HG03575 (cell line): ENCODE measurements around the gene CD72.
A peak's percentile ranks its signal among the peaks of the same experiment; 100 is the strongest.
"Not testable (repeated sequence)": the region's sequence is repeated elsewhere in the genome, so short reads cannot be mapped to it uniquely, and the experiment has no call there.

Source experiments
- ATAC-seq: cut with Tn5 transposase; IDR thresholded peaks from one replicate; pipeline ENCODE4 v1.9.1; 2021; ENCODE audit not compliant: unreplicated experiment, insufficient number of reproducible peaks, low FRiP score; ENCODE audit errors: extremely low read depth

The CD72 gene

GRCh38 chr9:35628389-35628991 lies 10.3 kb upstream of the CD72 start:
- no peak for ATAC-seq

GRCh38 chr9:35627575-35627974 lies 9.4 kb upstream of the CD72 start:
- ATAC-seq: no peak

- ATAC-seq: peak; percentile 35
These were observed 1.6 kb upstream of the CD72 start for GRCh38 chr9:35619800-35620158.

- ATAC-seq: peak; percentile 32
These were observed 914 bp upstream of the CD72 start for GRCh38 chr9:35618854-35619799.

GRCh38 chr9:35617548-35617947 lies 665 bp downstream of the CD72 start:
- ATAC-seq: no peak

GRCh38 chr9:35616681-35617459 lies 1.3 kb downstream of the CD72 start:
- ATAC-seq: no peak

GRCh38 chr9:35615981-35616680 lies 2.1 kb downstream of the CD72 start:
- no peak for ATAC-seq

- ATAC-seq: no peak
These were observed 5.4 kb downstream of the CD72 start for GRCh38 chr9:35612843-35613242.

GRCh38 chr9:35612066-35612465 lies 6.1 kb downstream of the CD72 start:
- not testable (repeated sequence) for ATAC-seq

GRCh38 chr9:35611230-35611797 lies 6.9 kb downstream of the CD72 start:
- no peak for ATAC-seq

GRCh38 chr9:35609820-35610163 lies 8.4 kb downstream of the CD72 start:
- no peak for ATAC-seq

GRCh38 chr9:35609001-35609819 lies 9.0 kb downstream of the CD72 start:
- no peak for ATAC-seq

- ATAC-seq: no peak
These were observed 10.0 kb downstream of the CD72 start for GRCh38 chr9:35608221-35608620.

GRCh38 chr9:35606726-35607125 lies 11.5 kb downstream of the CD72 start:
- no peak for ATAC-seq

- ATAC-seq: no peak
These were observed 12.1 kb downstream of the CD72 start for GRCh38 chr9:35606138-35606504.

GRCh38 chr9:35605351-35606137 lies 12.7 kb downstream of the CD72 start:
- no peak for ATAC-seq

GRCh38 chr9:35604578-35605350 lies 13.4 kb downstream of the CD72 start, which contains the start of gene TESK1:
Gene TESK1, plus strand, starts transcription at chr9:35605262. Its CDS starts 358 bp downstream, at chr9:35605620.
- no peak for ATAC-seq
